Measurements from ENCODE around the gene RNF157.

DNA sequence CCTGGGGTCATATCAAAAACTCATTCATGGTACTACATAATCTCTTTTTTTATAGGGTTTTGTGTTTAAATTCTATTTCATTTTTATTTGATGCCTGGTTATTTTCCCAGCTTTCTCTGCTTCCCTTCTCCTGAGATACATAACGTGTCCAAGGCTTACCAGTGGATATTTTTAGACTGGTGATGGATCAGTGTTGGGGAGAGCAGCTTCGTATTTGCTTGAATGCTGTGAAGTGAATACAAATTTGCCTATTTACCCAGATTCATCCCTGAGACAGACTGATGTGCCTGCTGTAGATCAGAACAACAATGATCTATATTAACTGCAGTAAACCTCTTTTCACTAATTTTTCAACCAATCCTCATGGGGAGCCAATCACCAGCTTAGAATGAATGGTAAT is 56.0 kb downstream of the RNF157 start:
- TF ChIP-seq CTCF (tag by site-specific recombination; IDR thresholded peaks at IDR 0.05): no peak
- TF ChIP-seq ZNF585B (tag by site-specific recombination; IDR thresholded peaks at IDR 0.05): no peak
- TF ChIP-seq ZBTB1 (tag by site-specific recombination; IDR thresholded peaks at IDR 0.05): no peak
- no peak for TF ChIP-seq ZNF670 (tag by site-specific recombination; IDR thresholded peaks at IDR 0.05; ENCODE audit: low read depth)
- TF ChIP-seq ZNF623 (tag by site-specific recombination; IDR thresholded peaks at IDR 0.05): no peak
- TF ChIP-seq HOXA7 (CRISPR knock-in tag; IDR thresholded peaks at IDR 0.05; ENCODE audit: borderline replicate concordance): no peak
- no peak for TF ChIP-seq ZNF837 (tag by site-specific recombination; IDR thresholded peaks at IDR 0.05)
- TF ChIP-seq, protein P1, sequence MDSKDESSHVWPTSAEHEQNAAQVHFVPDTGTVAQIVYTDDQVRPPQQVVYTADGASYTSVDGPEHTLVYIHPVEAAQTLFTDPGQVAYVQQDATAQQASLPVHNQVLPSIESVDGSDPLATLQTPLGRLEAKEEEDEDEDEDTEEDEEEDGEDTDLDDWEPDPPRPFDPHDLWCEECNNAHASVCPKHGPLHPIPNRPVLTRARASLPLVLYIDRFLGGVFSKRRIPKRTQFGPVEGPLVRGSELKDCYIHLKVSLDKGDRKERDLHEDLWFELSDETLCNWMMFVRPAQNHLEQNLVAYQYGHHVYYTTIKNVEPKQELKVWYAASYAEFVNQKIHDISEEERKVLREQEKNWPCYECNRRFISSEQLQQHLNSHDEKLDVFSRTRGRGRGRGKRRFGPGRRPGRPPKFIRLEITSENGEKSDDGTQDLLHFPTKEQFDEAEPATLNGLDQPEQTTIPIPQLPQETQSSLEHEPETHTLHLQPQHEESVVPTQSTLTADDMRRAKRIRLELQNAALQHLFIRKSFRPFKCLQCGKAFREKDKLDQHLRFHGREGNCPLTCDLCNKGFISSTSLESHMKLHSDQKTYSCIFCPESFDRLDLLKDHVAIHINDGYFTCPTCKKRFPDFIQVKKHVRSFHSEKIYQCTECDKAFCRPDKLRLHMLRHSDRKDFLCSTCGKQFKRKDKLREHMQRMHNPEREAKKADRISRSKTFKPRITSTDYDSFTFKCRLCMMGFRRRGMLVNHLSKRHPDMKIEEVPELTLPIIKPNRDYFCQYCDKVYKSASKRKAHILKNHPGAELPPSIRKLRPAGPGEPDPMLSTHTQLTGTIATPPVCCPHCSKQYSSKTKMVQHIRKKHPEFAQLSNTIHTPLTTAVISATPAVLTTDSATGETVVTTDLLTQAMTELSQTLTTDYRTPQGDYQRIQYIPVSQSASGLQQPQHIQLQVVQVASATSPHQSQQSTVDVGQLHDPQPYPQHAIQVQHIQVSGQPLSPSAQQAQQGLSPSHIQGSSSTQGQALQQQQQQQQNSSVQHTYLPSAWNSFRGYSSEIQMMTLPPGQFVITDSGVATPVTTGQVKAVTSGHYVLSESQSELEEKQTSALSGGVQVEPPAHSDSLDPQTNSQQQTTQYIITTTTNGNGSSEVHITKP (tag by site-specific recombination; IDR thresholded peaks at IDR 0.05): no peak
- no peak for TF ChIP-seq REPIN1 (tag by site-specific recombination; IDR thresholded peaks at IDR 0.05; ENCODE audit: low read depth)

All from HEK293 (cell line).